ENCODE data around the gene NOL9. TPM values are rescaled to one million over a fixed set of nuclear protein-coding genes. Genes with fewer than 3 reads are reported as not detected.

NOL9 gene
- total and polyA plus RNA-seq, 4 donors, result 3.4 to 29.4 (median 16.7) TPM

GRCh38 chr1:6503884-6504602, 50.3 kb downstream of the NOL9 start:
- no peak for ATAC-seq (ENCODE audit: insufficient read depth, low FRiP score)
- Histone ChIP-seq H3K4me3 (no peak overlapping the region), H3K27me3 (ENCODE audit: control insufficient read depth in 3 of 3, insufficient read depth in 3 of 3, low read length in 2 of 3) (no peaks in the 10 kb centered on the region), H3K27ac (ENCODE audit: low read depth in 1 of 2, low read length in 1 of 2) (no peak overlapping the region), H3K4me1 (ENCODE audit: control insufficient read depth in 5 of 5, insufficient read depth in 5 of 5, low read length in 5 of 5) (peaks cover 0 to 15% (median 0%) of the 10 kb centered on the region in 5 donors), H3K9ac (ENCODE audit: insufficient read depth in 1 of 2, low read length in 2 of 2) (no peak overlapping the region), H3K9me3 (ENCODE audit: control insufficient read depth in 4 of 4, insufficient read depth in 3 of 4, low read length in 3 of 4) (no peaks in the 10 kb centered on the region), H3K36me3 (ENCODE audit: control insufficient read depth in 4 of 4, insufficient read depth in 4 of 4, low read length in 4 of 4) (no peaks in the 10 kb centered on the region)
- DNase-seq, result no peak
- WGBS, 2 donors, result 83 to 88% methylated on average over 20 of the region's 20 CpGs
- no peak for TF ChIP-seq CTCF (IDR thresholded peaks at IDR 0.05; ENCODE audit: control extremely low read depth, extremely low read depth)

GRCh38 chr1:6502000-6502891, 52.1 kb downstream of the NOL9 start:
- Histone ChIP-seq H3K9ac (ENCODE audit: insufficient read depth in 1 of 2, low read length in 2 of 2) (no peak overlapping the region), H3K4me3 (no peak overlapping the region), H3K27ac (ENCODE audit: low read depth in 1 of 2, low read length in 1 of 2) (no peak overlapping the region), H3K9me3 (ENCODE audit: control insufficient read depth in 4 of 4, insufficient read depth in 3 of 4, low read length in 3 of 4) (no peaks in the 10 kb centered on the region), H3K36me3 (ENCODE audit: control insufficient read depth in 4 of 4, insufficient read depth in 4 of 4, low read length in 4 of 4) (no peaks in the 10 kb centered on the region), H3K27me3 (ENCODE audit: control insufficient read depth in 3 of 3, insufficient read depth in 3 of 3, low read length in 2 of 3) (no peaks in the 10 kb centered on the region), H3K4me1 (ENCODE audit: control insufficient read depth in 5 of 5, insufficient read depth in 5 of 5, low read length in 5 of 5) (peaks cover 0 to 21% (median 0%) of the 10 kb centered on the region in 5 donors)
- ATAC-seq (ENCODE audit: insufficient read depth, low FRiP score) (no peak), DNase-seq (peak in 1 of 3 donors; percentile 59)
- 61 to 71% methylated on average over 30 to 31 of the region's 31 CpGs for WGBS, 2 donors
- TF ChIP-seq CTCF (IDR thresholded peaks at IDR 0.05; ENCODE audit: control extremely low read depth, extremely low read depth), result no peak

- Histone ChIP-seq H3K9me3 (ENCODE audit: control insufficient read depth in 4 of 4, insufficient read depth in 3 of 4, low read length in 3 of 4) (no peaks in the 10 kb centered on the region), H3K27ac (ENCODE audit: low read depth in 1 of 2, low read length in 1 of 2) (no peak overlapping the region), H3K27me3 (ENCODE audit: control insufficient read depth in 3 of 3, insufficient read depth in 3 of 3, low read length in 2 of 3) (no peaks in the 10 kb centered on the region), H3K4me3 (no peak overlapping the region), H3K4me1 (ENCODE audit: control insufficient read depth in 5 of 5, insufficient read depth in 5 of 5, low read length in 5 of 5) (peaks cover 0 to 21% (median 5%) of the 10 kb centered on the region in 5 donors), H3K36me3 (ENCODE audit: control insufficient read depth in 4 of 4, insufficient read depth in 4 of 4, low read length in 4 of 4) (no peaks in the 10 kb centered on the region), H3K9ac (ENCODE audit: insufficient read depth in 1 of 2, low read length in 2 of 2) (no peak overlapping the region)
- DNase-seq (no peak), ATAC-seq (ENCODE audit: insufficient read depth, low FRiP score) (no peak)
- WGBS, 2 donors, result 85 to 90% methylated on average over 10 of the region's 10 CpGs
- TF ChIP-seq CTCF (IDR thresholded peaks at IDR 0.05; ENCODE audit: control extremely low read depth, extremely low read depth), result no peak
Measured at GRCh38 chr1:6501279-6501813, 53.0 kb downstream of the NOL9 start.

Data from lung (tissue), 12 donors.